ENCODE data around the gene PBX1. TPM values are rescaled to one million over a fixed set of nuclear protein-coding genes. Genes with fewer than 3 reads are reported as not detected.
A peak's percentile ranks its signal among the peaks of the same experiment; 100 is the strongest.

The PBX1 gene
- total RNA-seq, 1 donor from 2014 or later, result 257 TPM

- no peak overlapping the region for H3K27ac Mint-ChIP-seq
- no peaks in the 10 kb centered on the region for H3K9me3 Mint-ChIP-seq
- peaks cover 5% of the 10 kb centered on the region for H3K4me1 Mint-ChIP-seq (ENCODE audit: unreplicated experiment)
- no peak for TF ChIP-seq CTCF (conservative IDR thresholded peaks at IDR 0.05)
- DNase-seq (ENCODE audit: extremely low spot score, unreplicated experiment), result no peak
- H3K36me3 Mint-ChIP-seq, result peaks cover 68% of the 10 kb centered on the region
- H3K4me3 Mint-ChIP-seq, result no peak overlapping the region
- no peaks in the 10 kb centered on the region for H3K27me3 Mint-ChIP-seq
Measured at GRCh38 chr1:164803366-164803765, 244.4 kb downstream of the PBX1 start.

GRCh38 chr1:164804366-164804765 lies 245.4 kb downstream of the PBX1 start:
- TF ChIP-seq CTCF (conservative IDR thresholded peaks at IDR 0.05), result no peak
- Mint-ChIP-seq H3K36me3 (peaks cover 68% of the 10 kb centered on the region), H3K27ac (no peak overlapping the region), H3K27me3 (no peaks in the 10 kb centered on the region), H3K9me3 (no peaks in the 10 kb centered on the region), H3K4me3 (no peak overlapping the region), H3K4me1 (ENCODE audit: unreplicated experiment) (peaks cover 5% of the 10 kb centered on the region)
- no peak for DNase-seq (ENCODE audit: extremely low spot score, unreplicated experiment)

GRCh38 chr1:164805399-164805798 lies 246.4 kb downstream of the PBX1 start:
- H3K27ac Mint-ChIP-seq, result peak overlapping the region; percentile 17
- DNase-seq (ENCODE audit: extremely low spot score, unreplicated experiment), result no peak
- no peak overlapping the region for H3K4me3 Mint-ChIP-seq
- peaks cover 12% of the 10 kb centered on the region for H3K4me1 Mint-ChIP-seq (ENCODE audit: unreplicated experiment)
- no peaks in the 10 kb centered on the region for H3K9me3 Mint-ChIP-seq
- no peaks in the 10 kb centered on the region for H3K27me3 Mint-ChIP-seq
- TF ChIP-seq CTCF (conservative IDR thresholded peaks at IDR 0.05), result no peak
- peaks cover 68% of the 10 kb centered on the region for H3K36me3 Mint-ChIP-seq

GRCh38 chr1:164806531-164806930 lies 247.5 kb downstream of the PBX1 start:
- Mint-ChIP-seq H3K27ac (no peak overlapping the region), H3K4me3 (peak overlapping the region; percentile 4), H3K36me3 (peaks cover 69% of the 10 kb centered on the region), H3K9me3 (no peaks in the 10 kb centered on the region), H3K4me1 (ENCODE audit: unreplicated experiment) (peaks cover 14% of the 10 kb centered on the region), H3K27me3 (no peaks in the 10 kb centered on the region)
- no peak for TF ChIP-seq CTCF (conservative IDR thresholded peaks at IDR 0.05)
- no peak for DNase-seq (ENCODE audit: extremely low spot score, unreplicated experiment)

GRCh38 chr1:164813776-164814175 lies 254.8 kb downstream of the PBX1 start:
- Mint-ChIP-seq H3K9me3 (no peaks in the 10 kb centered on the region), H3K27ac (no peak overlapping the region), H3K27me3 (no peaks in the 10 kb centered on the region), H3K4me1 (ENCODE audit: unreplicated experiment) (peaks cover 8% of the 10 kb centered on the region), H3K36me3 (peaks cover 70% of the 10 kb centered on the region), H3K4me3 (no peak overlapping the region)
- DNase-seq (ENCODE audit: extremely low spot score, unreplicated experiment), result no peak
- no peak for TF ChIP-seq CTCF (conservative IDR thresholded peaks at IDR 0.05)

- peaks cover 70% of the 10 kb centered on the region for H3K36me3 Mint-ChIP-seq
- no peaks in the 10 kb centered on the region for H3K9me3 Mint-ChIP-seq
- TF ChIP-seq CTCF (conservative IDR thresholded peaks at IDR 0.05), result no peak
- no peaks in the 10 kb centered on the region for H3K27me3 Mint-ChIP-seq
- H3K4me3 Mint-ChIP-seq, result no peak overlapping the region
- no peak for DNase-seq (ENCODE audit: extremely low spot score, unreplicated experiment)
- H3K27ac Mint-ChIP-seq, result no peak overlapping the region
- peaks cover 23% of the 10 kb centered on the region for H3K4me1 Mint-ChIP-seq (ENCODE audit: unreplicated experiment)
Measured at GRCh38 chr1:164821648-164822047, 262.7 kb downstream of the PBX1 start.
